Endodermal cell (in vitro differentiated cells): ENCODE results near the gene ACAT2. TPM values are rescaled to one million over a fixed set of nuclear protein-coding genes. Genes with fewer than 3 reads are reported as not detected.

Experiments
- DNase-seq: peaks from one replicate; pipeline ENCODE4 v3.0.0-alpha.2; 2017
- H3K27ac ChIP-seq: 2 replicates; pipeline ENCODE4 v1.5.1; 2013; ENCODE audit warnings: mild to moderate bottlenecking, low read depth, low read length, moderate library complexity
- H3K27me3 ChIP-seq: 2 replicates; pipeline ENCODE4 v1.6.1; 2013; ENCODE audit warnings: mild to moderate bottlenecking, low read length, moderate library complexity; ENCODE audit not compliant: insufficient read depth, control insufficient read depth, poor library complexity, severe bottlenecking
- H3K36me3 ChIP-seq: 2 replicates; pipeline ENCODE4 v1.7.0; 2013; ENCODE audit warnings: mild to moderate bottlenecking, low read length, moderate library complexity; ENCODE audit not compliant: control insufficient read depth, insufficient read depth
- H3K4me1 ChIP-seq: one replicate; pipeline ENCODE4 v1.7.0; 2013; ENCODE audit warnings: low read length; ENCODE audit not compliant: control insufficient read depth, insufficient read depth
- H3K4me3 ChIP-seq: 2 replicates; pipeline ENCODE4 v1.5.1; 2013; ENCODE audit warnings: mild to moderate bottlenecking, low read length, moderate library complexity
- H3K9ac ChIP-seq: 2 replicates; pipeline ENCODE4 v1.6.1; 2013; ENCODE audit warnings: mild to moderate bottlenecking, low read length, moderate library complexity; ENCODE audit not compliant: poor library complexity, severe bottlenecking; ENCODE audit errors: extremely low read depth
- H3K9me3 ChIP-seq: 2 replicates; pipeline ENCODE4 v1.6.1; 2013; ENCODE audit warnings: mild to moderate bottlenecking, low read length, moderate library complexity; ENCODE audit not compliant: control insufficient read depth
- H3K27ac Mint-ChIP-seq: 2 replicates; pipeline ENCODE4 v1.8.0; 2020; ENCODE audit warnings: mixed read lengths
- H3K27me3 Mint-ChIP-seq: 2 replicates; pipeline ENCODE4 v1.8.0; 2021; ENCODE audit warnings: mild to moderate bottlenecking, mixed read lengths; ENCODE audit not compliant: insufficient read depth
- H3K36me3 Mint-ChIP-seq: 2 replicates; pipeline ENCODE4 v1.8.0; 2020; ENCODE audit warnings: low read depth, mixed read lengths
- H3K4me1 Mint-ChIP-seq: 2 replicates; pipeline ENCODE4 v1.8.0; 2020; ENCODE audit warnings: mixed read lengths
- H3K4me3 Mint-ChIP-seq: 2 replicates; pipeline ENCODE4 v1.8.0; 2020; ENCODE audit warnings: mild to moderate bottlenecking, moderate library complexity, mixed read lengths
- H3K9me3 Mint-ChIP-seq: 2 replicates; pipeline ENCODE4 v1.8.0; 2020; ENCODE audit warnings: mild to moderate bottlenecking, mixed read lengths
- CTCF ChIP-seq: fragments of 200-600 bp; sonication (generic); conservative IDR thresholded peaks from 2 replicates; pipeline ENCODE4 v1.5.0; 2021; ENCODE audit warnings: antibody characterized with exemption, mild to moderate bottlenecking
- WGBS, 2 experiments: methylation state at CpG; one replicate each; pipeline versions ENCODE4 v1.1.5 to v1.1.7; 2013; ENCODE audit warnings: missing lambda C conversion rate in 2 of 2, mixed read lengths in 1 of 2; ENCODE audit not compliant: insufficient coverage in 1 of 2, insufficient read length in 1 of 2; 5-methylcytosine and 5-hydroxymethylcytosine counted together
- total RNA-seq, 2 donors: library from RNA; stranded (reverse); fragmentation: NEBNext Ultra II Directional in 1 of 2; extraction: Animal tissue kit (Norgen Biotek cat#: 25700) in 1 of 2; gene quantifications; 2 replicates in 1 of 2; 3 replicates in 1 of 2; pipeline ENCODE4 v1.2.1, GENCODE V29; 2021

Gene ACAT2
- total RNA-seq, 2 donors from 2014 or later, result 108 to 147 TPM

GRCh38 chr6:159760602-159761057, 1.2 kb upstream of the ACAT2 start:
- DNase-seq, result peak; percentile 86
- Histone ChIP-seq H3K9ac (peak overlapping the region; percentile 32), H3K27me3 (no peaks in the 10 kb centered on the region), H3K9me3 (no peaks in the 10 kb centered on the region), H3K4me1 (peaks cover 4% of the 10 kb centered on the region), H3K36me3 (peaks cover 72% of the 10 kb centered on the region), H3K27ac (peak overlapping the region; percentile 93), H3K4me3 (peak overlapping the region; percentile 70)
- TF ChIP-seq CTCF, result no peak
- Mint-ChIP-seq H3K27me3 (no peaks in the 10 kb centered on the region), H3K4me1 (peaks cover 20% of the 10 kb centered on the region), H3K9me3 (no peaks in the 10 kb centered on the region), H3K36me3 (peaks cover 55% of the 10 kb centered on the region), H3K4me3 (peak overlapping the region; percentile 87), H3K27ac (peak overlapping the region; percentile 96)
- WGBS, 2 experiments, result 17 to 54% methylated on average over 1 to 3 of the region's 3 CpGs

- Histone ChIP-seq H3K36me3 (peaks cover 72% of the 10 kb centered on the region), H3K9ac (peak overlapping the region; percentile 32), H3K27me3 (no peaks in the 10 kb centered on the region), H3K4me1 (peaks cover 4% of the 10 kb centered on the region), H3K9me3 (no peaks in the 10 kb centered on the region), H3K27ac (peak overlapping the region; percentile 93), H3K4me3 (peak overlapping the region; percentile 70)
- peak overlapping the region; percentile 96 for H3K27ac Mint-ChIP-seq
- H3K4me3 Mint-ChIP-seq, result peak overlapping the region; percentile 87
- 47 to 54% methylated on average over 26 to 45 of the region's 45 CpGs for WGBS, 2 experiments
- TF ChIP-seq CTCF, result no peak
- peaks cover 21% of the 10 kb centered on the region for H3K4me1 Mint-ChIP-seq
- DNase-seq, result peak; percentile 79
- H3K9me3 Mint-ChIP-seq, result no peaks in the 10 kb centered on the region
- peaks cover 53% of the 10 kb centered on the region for H3K36me3 Mint-ChIP-seq
- no peaks in the 10 kb centered on the region for H3K27me3 Mint-ChIP-seq
These were observed 544 bp upstream of the ACAT2 start for GRCh38 chr6:159761129-159761872.

GRCh38 chr6:159762681-159763293, 942 bp downstream of the ACAT2 start:
- TF ChIP-seq CTCF, result no peak
- H3K4me1 ChIP-seq, result peaks cover 4% of the 10 kb centered on the region
- no peaks in the 10 kb centered on the region for H3K9me3 ChIP-seq
- peak overlapping the region; percentile 82 for H3K4me3 ChIP-seq
- Mint-ChIP-seq H3K4me1 (peaks cover 21% of the 10 kb centered on the region), H3K27me3 (no peaks in the 10 kb centered on the region), H3K27ac (peak overlapping the region; percentile 96), H3K4me3 (peak overlapping the region; percentile 87), H3K36me3 (peaks cover 53% of the 10 kb centered on the region), H3K9me3 (no peaks in the 10 kb centered on the region)
- H3K9ac ChIP-seq, result peak overlapping the region; percentile 33
- 52 to 68% methylated on average over 11 to 16 of the region's 16 CpGs for WGBS, 2 experiments
- H3K27me3 ChIP-seq, result no peaks in the 10 kb centered on the region
- no peak for DNase-seq
- peaks cover 72% of the 10 kb centered on the region for H3K36me3 ChIP-seq
- peak overlapping the region; percentile 49 for H3K27ac ChIP-seq
